ENCODE measurements around the gene SH2B2. TPM values are rescaled to one million over a fixed set of nuclear protein-coding genes. Genes with fewer than 3 reads are reported as not detected.

Gene SH2B2
- polyA plus RNA-seq, 1 donor from 2014 or later = 27.3 TPM

GRCh38 chr7:102321351-102322201 is 34.9 kb downstream of the SH2B2 start:
- Histone ChIP-seq H3K4me2 (ENCODE audit: low read length) (no peak overlapping the region), H4K20me1 (ENCODE audit: insufficient read depth) (no peaks in the 10 kb centered on the region), H3K27ac (ENCODE audit: low read length) (no peak overlapping the region), H3K79me2 (replicated peaks; ENCODE audit: insufficient read depth, low read length) (no peaks in the 10 kb centered on the region), H3K36me3 (ENCODE audit: insufficient read depth, low read length) (no peaks in the 10 kb centered on the region), H3K9me3 (ENCODE audit: low read length) (no peaks in the 10 kb centered on the region), H3F3A (ENCODE audit: insufficient read depth, low read length, poor library complexity, severe bottlenecking) (no peaks in the 10 kb centered on the region), H3K9ac (ENCODE audit: low read length) (no peak overlapping the region), H3K4me3 (ENCODE audit: low read length) (no peak overlapping the region), H3K9me2 (ENCODE audit: insufficient read depth, low read length) (no peaks in the 10 kb centered on the region), H3K27me3 (ENCODE audit: insufficient read depth, low read depth, low read length) (no peaks in the 10 kb centered on the region), H2AFZ (ENCODE audit: low read depth, low read length) (no peak overlapping the region)
- TF ChIP-seq EP300 (conservative IDR thresholded peaks at IDR 0.05; ENCODE audit: poor library complexity, severe bottlenecking) (no peak), EZH2 (IDR thresholded peaks at IDR 0.05; ENCODE audit: borderline replicate concordance, insufficient read depth, low read length, poor library complexity, severe bottlenecking) (no peak), POLR2AphosphoS5 (IDR thresholded peaks at IDR 0.05) (no peak), SMC3 (conservative IDR thresholded peaks at IDR 0.05; ENCODE audit: poor library complexity) (no peak), RAD21 (conservative IDR thresholded peaks at IDR 0.05) (no peak), MXI1 (conservative IDR thresholded peaks at IDR 0.05; ENCODE audit: poor library complexity, severe bottlenecking) (no peak), CTCF (IDR thresholded peaks at IDR 0.05; ENCODE audit: poor library complexity, severe bottlenecking) (no peak), TAF1 (IDR thresholded peaks at IDR 0.05; ENCODE audit: low read depth) (no peak), REST (IDR thresholded peaks at IDR 0.05; ENCODE audit: borderline replicate concordance) (no peak)

- TF ChIP-seq POLR2AphosphoS5 (IDR thresholded peaks at IDR 0.05) (no peak), EP300 (conservative IDR thresholded peaks at IDR 0.05; ENCODE audit: poor library complexity, severe bottlenecking) (no peak), RAD21 (conservative IDR thresholded peaks at IDR 0.05) (no peak), REST (IDR thresholded peaks at IDR 0.05; ENCODE audit: borderline replicate concordance) (no peak), SMC3 (conservative IDR thresholded peaks at IDR 0.05; ENCODE audit: poor library complexity) (no peak), CTCF (IDR thresholded peaks at IDR 0.05; ENCODE audit: poor library complexity, severe bottlenecking) (no peak), EZH2 (IDR thresholded peaks at IDR 0.05; ENCODE audit: borderline replicate concordance, insufficient read depth, low read length, poor library complexity, severe bottlenecking) (no peak), MXI1 (conservative IDR thresholded peaks at IDR 0.05; ENCODE audit: poor library complexity, severe bottlenecking) (no peak), TAF1 (IDR thresholded peaks at IDR 0.05; ENCODE audit: low read depth) (no peak)
- no peaks in the 10 kb centered on the region for H3K9me2 ChIP-seq (ENCODE audit: insufficient read depth, low read length)
- H3K79me2 ChIP-seq (replicated peaks; ENCODE audit: insufficient read depth, low read length) = no peaks in the 10 kb centered on the region
- H3K36me3 ChIP-seq (ENCODE audit: insufficient read depth, low read length) = no peaks in the 10 kb centered on the region
- no peak overlapping the region for H3K9ac ChIP-seq (ENCODE audit: low read length)
- no peak overlapping the region for H3K27ac ChIP-seq (ENCODE audit: low read length)
- no peaks in the 10 kb centered on the region for H4K20me1 ChIP-seq (ENCODE audit: insufficient read depth)
- no peak overlapping the region for H3K4me3 ChIP-seq (ENCODE audit: low read length)
- H2AFZ ChIP-seq (ENCODE audit: low read depth, low read length) = no peak overlapping the region
- H3K27me3 ChIP-seq (ENCODE audit: insufficient read depth, low read depth, low read length) = no peaks in the 10 kb centered on the region
- H3F3A ChIP-seq (ENCODE audit: insufficient read depth, low read length, poor library complexity, severe bottlenecking) = no peaks in the 10 kb centered on the region
- no peak overlapping the region for H3K4me2 ChIP-seq (ENCODE audit: low read length)
- H3K9me3 ChIP-seq (ENCODE audit: low read length) = no peaks in the 10 kb centered on the region
These were observed 35.6 kb downstream of the SH2B2 start for GRCh38 chr7:102322202-102322715.

All from neural cell (in vitro differentiated cells).